Heart left ventricle (tissue), 16 donors: ENCODE data around the gene TTC7B. TPM values are rescaled to one million over a fixed set of nuclear protein-coding genes. Genes with fewer than 3 reads are reported as not detected.
"Not testable (repeated sequence)": the region's sequence is repeated elsewhere in the genome, so short reads cannot be mapped to it uniquely, and the experiment has no call there.

Experiments
- ATAC-seq, 4 donors: fragments of 200-7000 bp; cut with Tn5 transposase; one replicate each; pipeline ENCODE4 v1.9.1; 2020 to 2022; ENCODE audit warnings: moderate library complexity in 4 of 4, mild to moderate bottlenecking in 3 of 4, moderate number of reproducible peaks in 1 of 4
- DNase-seq, 5 donors: peaks; one replicate each; pipeline ENCODE4 v3.0.0-alpha.2; 2020
- H3K27ac ChIP-seq, 12 donors: fragments of 200-600 bp; sonication (generic) in 4 of 12; one replicate each; pipeline versions ENCODE4 v1.5.0 to v1.8.0; 2016 to 2022; ENCODE audit warnings: mild to moderate bottlenecking in 2 of 12
- H3K27me3 ChIP-seq, 9 donors: fragments of 200-600 bp; sonication (generic) in 2 of 9; one replicate each; pipeline versions ENCODE4 v1.5.1 to v1.8.0; 2016 to 2022; ENCODE audit warnings: mild to moderate bottlenecking in 3 of 9
- H3K36me3 ChIP-seq, 9 donors: fragments of 200-600 bp; sonication (generic) in 2 of 9; one replicate each; pipeline versions ENCODE4 v1.5.0 to v1.8.0; 2018 to 2022; ENCODE audit warnings: mild to moderate bottlenecking in 2 of 9
- H3K4me1 ChIP-seq, 12 donors: fragments of 200-600 bp; sonication (generic) in 4 of 12; one replicate each; pipeline versions ENCODE4 v1.5.0 to v1.8.0; 2016 to 2022; ENCODE audit warnings: mild to moderate bottlenecking in 3 of 12
- H3K4me3 ChIP-seq, 12 donors: fragments of 200-600 bp; sonication (generic) in 4 of 12; one replicate each; pipeline versions ENCODE4 v1.5.0 to v1.8.0; 2017 to 2022; ENCODE audit warnings: mild to moderate bottlenecking in 9 of 12, moderate library complexity in 4 of 12
- H3K9me3 ChIP-seq, 12 donors: fragments of 200-600 bp; sonication (generic) in 4 of 12; one replicate each; pipeline versions ENCODE4 v1.5.0 to v1.8.0; 2016 to 2022; ENCODE audit warnings: mild to moderate bottlenecking in 1 of 12
- CTCF ChIP-seq, 12 donors: fragments of 200-600 bp; sonication (generic) in 4 of 12; IDR thresholded peaks; one replicate each; pipeline versions ENCODE4 v1.5.0 to v1.8.0; 2018 to 2022; ENCODE audit warnings: antibody characterized with exemption in 12 of 12, mild to moderate bottlenecking in 5 of 12
- POLR2A ChIP-seq, 2 donors: fragments of 450-650 bp; IDR thresholded peaks; one replicate each; pipeline ENCODE4 v1.6.1; 2017; ENCODE audit warnings: antibody characterized with exemption in 2 of 2, mild to moderate bottlenecking in 2 of 2, moderate library complexity in 2 of 2
- WGBS, 4 donors: extraction: QIAGEN DNeasy Blood & Tissue Kit in 2 of 4; methylation state at CpG; one replicate each; pipeline versions ENCODE4 v1.1.5 to v1.1.7; 2013 to 2018; 5-methylcytosine and 5-hydroxymethylcytosine counted together
- intact Hi-C, 10 donors: fragments of 100-400 bp; cut with DNase I; formaldehyde crosslinking; loops; one replicate each; pipeline versions ENCODE4 v1.11.1 to v1.14.2; 2022
- polyA plus RNA-seq, 2 donors: library from polyadenylated mRNA; stranded (reverse); fragments of 200-250 nt; gene quantifications; one replicate each; pipeline ENCODE4 v1.2.3, GENCODE V29; 2013
- total RNA-seq, 9 donors: library from RNA; depleted of rRNA in 2 of 9; stranded (reverse); fragments of >200 nt in 2 of 9; fragmentation: NEBNext Ultra II Directional in 3 of 9; extraction: Animal tissue kit (Norgen Biotek cat#: 25700) in 3 of 9; gene quantifications; one replicate each; pipeline versions ENCODE4 v1.1.0 to v1.2.4, GENCODE V29; 2016 to 2023
- donor health status: ischemic (EF 13 %, LVEDD 7.1; RV severe dilation, severe dysfunction).
- donor health status: healthy with polysubstance abuse.
- donor health status: DM: no; HTN: yes; CAD: no.
- donor health status: DM: no; HTN: no; CAD: no.
- donor health status: ischemic (EF 25% LVEDD 6.9; RV normal size, moderate dysfunction).
- donor health status: ischemic (EF 25% LVEDD 5.7; RV mildly dilated, moderate dysfunction).
- donor health status: healthy.
- donor health status: DM: yes; HTN: yes; CAD: no.
- donor health status: ischemic (EF 35%, LVEDD 5.7; RV mildly dilated, moderate dysfunction).
- donor health status: nonischemic (EF 11% LVEDD 7.7; RV severe dilation, severe dysfunction).
- donor health status: DM: yes; HTN: yes; CAD: no.
- donor health status: PGD.
- donor health status: ischemic (EF 29% LVEDD 5.4; RV normal size, mild dysfunction).
- donor health status: nonischemic (EF 23%, LVEDD 6.1; RV moderate dilation, normal function).

TTC7B gene
- total and polyA plus RNA-seq, 11 donors: 20.3 to 76.1 (median 62.6) TPM

- 50 to 66% (median 55%) methylated on average over 6 of the region's 6 CpGs for WGBS, 4 donors
- Histone ChIP-seq H3K4me3 (no peak overlapping the region), H3K4me1 (peaks cover 0 to 24% (median 5%) of the 10 kb centered on the region in 12 donors), H3K36me3 (no peaks in the 10 kb centered on the region), H3K9me3 (no peaks in the 10 kb centered on the region), H3K27ac (peak overlapping the region in 2 of 12 donors; percentile 3 to 9), H3K27me3 (no peaks in the 10 kb centered on the region)
- intact Hi-C loops: no loop called here
- DNase-seq (peak in 1 of 5 donors; percentile 16), ATAC-seq (peak in 2 of 4 donors; percentile 4 to 39)
- TF ChIP-seq CTCF (IDR thresholded peaks at IDR 0.05) (no peak), POLR2A (IDR thresholded peaks at IDR 0.05) (no peak)
Measured at GRCh38 chr14:90842726-90843125, 26.5 kb upstream of the TTC7B start.

GRCh38 chr14:90840667-90841066 lies 24.4 kb upstream of the TTC7B start:
- ATAC-seq, H3K9me3 ChIP-seq, H3K4me3 ChIP-seq, H3K36me3 ChIP-seq, intact Hi-C loops, H3K27me3 ChIP-seq: not testable (repeated sequence)
- WGBS, 4 donors: 94 to 99% (median 97%) methylated on average over 4 of the region's 4 CpGs
- peak overlapping the region in 7 of 12 donors; percentile 10 to 89 (median 69) for H3K27ac ChIP-seq
- DNase-seq: peak in 1 of 5 donors; percentile 4
- H3K4me1 ChIP-seq: peaks cover 0 to 27% (median 5%) of the 10 kb centered on the region in 12 donors

GRCh38 chr14:90839889-90840266 lies 23.6 kb upstream of the TTC7B start:
- ATAC-seq (no peak), DNase-seq (peak in 1 of 5 donors; percentile 11)
- H3K4me3 ChIP-seq: no peak overlapping the region
- 86 to 94% (median 92%) methylated on average over 3 of the region's 3 CpGs for WGBS, 4 donors
- peak overlapping the region; percentile 48 to 95 (median 80) for H3K27ac ChIP-seq
- no peaks in the 10 kb centered on the region for H3K9me3 ChIP-seq
- intact Hi-C loops: no loop called here
- H3K36me3 ChIP-seq: no peaks in the 10 kb centered on the region
- H3K27me3 ChIP-seq: no peaks in the 10 kb centered on the region
- H3K4me1 ChIP-seq: peaks cover 0 to 27% (median 5%) of the 10 kb centered on the region in 12 donors
- TF ChIP-seq POLR2A (IDR thresholded peaks at IDR 0.05) (no peak), CTCF (IDR thresholded peaks at IDR 0.05) (no peak)

- Histone ChIP-seq H3K4me1 (peaks cover 0 to 27% (median 5%) of the 10 kb centered on the region in 12 donors), H3K4me3 (peak overlapping the region in 9 of 12 donors; percentile 4 to 45 (median 28)), H3K27ac (peak overlapping the region; percentile 48 to 95 (median 80)), H3K36me3 (no peaks in the 10 kb centered on the region), H3K9me3 (no peaks in the 10 kb centered on the region), H3K27me3 (no peaks in the 10 kb centered on the region)
- TF ChIP-seq POLR2A (IDR thresholded peaks at IDR 0.05) (no peak), CTCF (IDR thresholded peaks at IDR 0.05) (no peak)
- WGBS, 4 donors: 34 to 54% (median 46%) methylated on average over 10 of the region's 10 CpGs
- DNase-seq (peak; percentile 75 to 84 (median 77)), ATAC-seq (peak; percentile 78 to 96 (median 93))
- intact Hi-C loops: no loop called here
Measured at GRCh38 chr14:90839024-90839888, 23.0 kb upstream of the TTC7B start.

GRCh38 chr14:90838531-90838930 lies 22.3 kb upstream of the TTC7B start:
- DNase-seq, H3K27me3 ChIP-seq, ATAC-seq, H3K36me3 ChIP-seq, H3K9me3 ChIP-seq, intact Hi-C loops: not testable (repeated sequence)
- peak overlapping the region; percentile 48 to 95 (median 80) for H3K27ac ChIP-seq
- H3K4me1 ChIP-seq: peaks cover 0 to 27% (median 5%) of the 10 kb centered on the region in 12 donors
- H3K4me3 ChIP-seq: peak overlapping the region in 9 of 12 donors; percentile 4 to 45 (median 28)
- 79 to 89% (median 82%) methylated on average over 8 of the region's 8 CpGs for WGBS, 4 donors
